B cell (primary cell): ENCODE data around the gene LIPH. TPM values are rescaled to one million over a fixed set of nuclear protein-coding genes. Genes with fewer than 3 reads are reported as not detected.

Experiments
- ATAC-seq: fragments of 200-7000 bp; cut with Tn5 transposase; one replicate; pipeline ENCODE4 v1.10.0; 2021; ENCODE audit warnings: low read depth, mild to moderate bottlenecking, moderate number of reproducible peaks, moderate library complexity
- CTCF ChIA-PET: fragments of 350-600 bp; sonication (Branson Sonifier 250); formaldehyde crosslinking; loops from one replicate; lab custom pipeline; 2021; ENCODE audit warnings: antibody characterized with exemption, inconsistent platforms; lab: Charles Lee
- POLR2A ChIA-PET: fragments of 350-600 bp; sonication (Branson Sonifier 250); formaldehyde crosslinking; loops from one replicate; lab custom pipeline; 2021; ENCODE audit warnings: antibody characterized with exemption; lab: Charles Lee
- DNase-seq: peaks from one replicate; pipeline ENCODE4 v3.0.0; 2013
- H2AFZ ChIP-seq: 2 replicates; pipeline ENCODE4 v1.6.1; 2012; ENCODE audit warnings: mild to moderate bottlenecking, low read depth, low read length; ENCODE audit not compliant: insufficient read depth, poor library complexity, severe bottlenecking
- H3K27ac ChIP-seq, 2 donors: 1 replicate in 1 of 2; 2 replicates in 1 of 2; pipeline ENCODE4 v1.5.1; 2012 to 2013; ENCODE audit warnings: low read length in 2 of 2, mild to moderate bottlenecking in 2 of 2, moderate library complexity in 1 of 2
- H3K27me3 ChIP-seq, 4 experiments: fragments of 200-600 bp in 1 of 4; sonication (generic) in 1 of 4; replicated peaks in 1 of 4; 1 replicate in 2 of 4; 2 replicates in 2 of 4; pipeline versions ENCODE4 v1.6.1 to v1.7.0; 2013 to 2016; ENCODE audit warnings: low read length in 3 of 4, mild to moderate bottlenecking in 2 of 4, mixed read lengths in 1 of 4, moderate library complexity in 1 of 4; ENCODE audit not compliant: insufficient read depth in 4 of 4, control insufficient read depth in 3 of 4; ENCODE audit errors: control extremely low read depth in 1 of 4
- H3K36me3 ChIP-seq, 2 experiments: replicated peaks in 1 of 2; 1 replicate in 1 of 2; 2 replicates in 1 of 2; pipeline versions ENCODE4 v1.6.1 to v1.7.1; 2013; ENCODE audit warnings: low read length in 1 of 2; ENCODE audit not compliant: insufficient read depth in 2 of 2, control insufficient read depth in 1 of 2; ENCODE audit errors: control extremely low read depth in 1 of 2, extremely low read depth in 1 of 2
- H3K4me1 ChIP-seq, 2 donors: fragments of 200-600 bp in 1 of 2; sonication (generic) in 1 of 2; 1 replicate in 1 of 2; 2 replicates in 1 of 2; pipeline versions ENCODE4 v1.5.1 to v1.6.1; 2013 to 2017; ENCODE audit warnings: low read length in 2 of 2; ENCODE audit not compliant: control insufficient read depth in 2 of 2, insufficient read depth in 2 of 2
- H3K4me2 ChIP-seq: replicated peaks from 2 replicates; pipeline ENCODE3; 2012; ENCODE audit warnings: mild to moderate bottlenecking, low read depth, low read length; ENCODE audit not compliant: poor library complexity, severe bottlenecking
- H3K4me3 ChIP-seq, 5 experiments: fragments of 200-600 bp in 1 of 5; sonication (generic) in 1 of 5; 1 replicate in 3 of 5; 2 replicates in 2 of 5; pipeline versions ENCODE4 v1.5.1 to v1.7.0; 2011 to 2016; ENCODE audit warnings: low read length in 4 of 5, mild to moderate bottlenecking in 4 of 5, low read depth in 2 of 5, control low read depth in 1 of 5, moderate library complexity in 1 of 5; ENCODE audit not compliant: insufficient read depth in 1 of 5; ENCODE audit errors: control extremely low read depth in 1 of 5, extremely low read depth in 1 of 5
- H3K79me2 ChIP-seq: fragments of 200-600 bp; sonication (generic); one replicate; pipeline ENCODE4 v1.6.0; 2016; ENCODE audit warnings: low read length; ENCODE audit not compliant: control insufficient read depth, insufficient read depth
- H3K9ac ChIP-seq: fragments of 200-600 bp; sonication (generic); 2 replicates; pipeline ENCODE4 v1.6.1; 2017; ENCODE audit warnings: mild to moderate bottlenecking, low read length, moderate library complexity
- H3K9me3 ChIP-seq, 3 donors: one replicate each; pipeline versions ENCODE4 v1.6.1 to v1.7.1; 2013; ENCODE audit warnings: low read length in 2 of 3; ENCODE audit not compliant: control insufficient read depth in 2 of 3, insufficient read depth in 1 of 3; ENCODE audit errors: control extremely low read depth in 1 of 3
- H4K20me1 ChIP-seq: 2 replicates; pipeline ENCODE4 v1.6.0; 2012; ENCODE audit warnings: mild to moderate bottlenecking, low read length; ENCODE audit not compliant: insufficient read depth, control insufficient read depth, poor library complexity, severe bottlenecking
- H3K27ac Mint-ChIP-seq: one replicate; pipeline ENCODE4 v1.8.0; 2021; ENCODE audit warnings: mixed read lengths
- H3K27me3 Mint-ChIP-seq: one replicate; pipeline ENCODE4 v1.8.0; 2021; ENCODE audit warnings: mixed read lengths
- H3K4me1 Mint-ChIP-seq: one replicate; pipeline ENCODE4 v1.8.0; 2021; ENCODE audit warnings: mixed read lengths
- H3K4me3 Mint-ChIP-seq: one replicate; pipeline ENCODE4 v1.8.0; 2021; ENCODE audit warnings: mixed read lengths
- H3K9me3 Mint-ChIP-seq: one replicate; pipeline ENCODE4 v1.8.0; 2022; ENCODE audit warnings: mixed read lengths; ENCODE audit not compliant: insufficient read depth
- CTCF ChIP-seq: fragments of 200-600 bp; IDR thresholded peaks from one replicate; pipeline ENCODE4 v1.8.0; 2022; ENCODE audit warnings: antibody characterized with exemption, mild to moderate bottlenecking
- EZH2 ChIP-seq: IDR thresholded peaks from 2 replicates; pipeline ENCODE4 v1.6.1; 2012; ENCODE audit warnings: borderline replicate concordance, low read depth, mild to moderate bottlenecking, moderate library complexity, low read length; ENCODE audit not compliant: insufficient read depth, poor library complexity, severe bottlenecking
- WGBS: methylation state at CpG from one replicate; pipeline ENCODE4 v1.1.5; 2013; ENCODE audit warnings: missing lambda C conversion rate; ENCODE audit not compliant: insufficient coverage; 5-methylcytosine and 5-hydroxymethylcytosine counted together
- intact Hi-C: fragments of 100-400 bp; cut with micrococcal nuclease; formaldehyde crosslinking; loops from one replicate; pipeline ENCODE4 v1.10.0; 2022
- polyA plus RNA-seq: library from polyadenylated mRNA; depleted of rRNA; stranded (reverse); fragments of >200 nt; gene quantifications from 2 replicates; pipeline ENCODE4 v1.2.3, GENCODE V29; 2012
- total RNA-seq, 2 donors: library from RNA; stranded (reverse); fragments of 120-200 nt in 1 of 2; gene quantifications; 1 replicate in 1 of 2; 2 replicates in 1 of 2; pipeline versions ENCODE4 v1.2.3 to v1.2.4, GENCODE V29; 2013 to 2022

LIPH gene
- total and polyA plus RNA-seq, 2 donors (not counting 1 experiment from before 2014, with no cell fraction given), result not detected

- DNase-seq (no peak), ATAC-seq (no peak)
- H3K27me3 ChIP-seq, result peaks cover 0 to 4% (median 0%) of the 10 kb centered on the region in 4 experiments
- no peaks in the 10 kb centered on the region for H3K4me1 Mint-ChIP-seq
- H3K36me3 ChIP-seq, result no peaks in the 10 kb centered on the region
- no peak overlapping the region for H2AFZ ChIP-seq
- no peak overlapping the region for H3K4me2 ChIP-seq
- no peak overlapping the region for H3K4me3 Mint-ChIP-seq
- no peaks in the 10 kb centered on the region for H3K9me3 ChIP-seq
- no peaks in the 10 kb centered on the region for H3K9me3 Mint-ChIP-seq
- ChIA-PET POLR2A (no interaction called here), CTCF (no interaction called here)
- no peaks in the 10 kb centered on the region for H3K79me2 ChIP-seq
- intact Hi-C loops, result no loop called here
- H4K20me1 ChIP-seq, result no peaks in the 10 kb centered on the region
- H3K27ac Mint-ChIP-seq, result no peak overlapping the region
- TF ChIP-seq CTCF (no peak), EZH2 (no peak)
- no peak overlapping the region for H3K27ac ChIP-seq
- H3K9ac ChIP-seq, result no peak overlapping the region
- H3K27me3 Mint-ChIP-seq, result peaks cover 15% of the 10 kb centered on the region
- WGBS, result 63% methylated on average over 3 of the region's 4 CpGs
- no peaks in the 10 kb centered on the region for H3K4me1 ChIP-seq
- H3K4me3 ChIP-seq, result no peak overlapping the region
Measured at GRCh38 chr3:185511711-185512110, 40.7 kb downstream of the LIPH start.

- 95% methylated on average over 15 of the region's 19 CpGs for WGBS
- CTCF ChIA-PET, result no interaction called here
Measured at GRCh38 chr3:185508335-185508991, 43.9 kb downstream of the LIPH start.

More at GRCh38 chr3:185508335-185508991, 43.9 kb downstream of the LIPH start:
- Mint-ChIP-seq H3K9me3 (no peaks in the 10 kb centered on the region), H3K27me3 (peaks cover 9% of the 10 kb centered on the region), H3K27ac (no peak overlapping the region), H3K4me3 (no peak overlapping the region), H3K4me1 (no peaks in the 10 kb centered on the region)
- intact Hi-C loops, result no loop called here
- no peak overlapping the region for H3K4me3 ChIP-seq
- no peaks in the 10 kb centered on the region for H3K36me3 ChIP-seq
- no peak overlapping the region for H3K27ac ChIP-seq
- H2AFZ ChIP-seq, result no peak overlapping the region
- H3K9me3 ChIP-seq, result no peaks in the 10 kb centered on the region
- H3K79me2 ChIP-seq, result no peaks in the 10 kb centered on the region
- DNase-seq, result no peak
- POLR2A ChIA-PET, result no interaction called here
- no peaks in the 10 kb centered on the region for H4K20me1 ChIP-seq
- no peaks in the 10 kb centered on the region for H3K27me3 ChIP-seq
- TF ChIP-seq EZH2, result no peak
- no peak for TF ChIP-seq CTCF
- H3K4me2 ChIP-seq, result no peak overlapping the region
- H3K4me1 ChIP-seq, result no peaks in the 10 kb centered on the region
- ATAC-seq, result no peak
- no peak overlapping the region for H3K9ac ChIP-seq
